Breast epithelium (tissue), 3 donors: ENCODE data around the gene UMODL1.

Source experiments
- POLR2A ChIP-seq: fragments of 450-650 bp; IDR thresholded peaks from one replicate; pipeline ENCODE4 v1.6.1; 2016; ENCODE audit warnings: antibody characterized with exemption, mild to moderate bottlenecking, moderate library complexity
- TF ChIP-seq, protein P1 (sequence below), 3 donors: fragments of 450-650 bp; IDR thresholded peaks; one replicate each; pipeline ENCODE4 v1.5.1; 2016 to 2017; ENCODE audit warnings: antibody characterized with exemption in 3 of 3, mild to moderate bottlenecking in 3 of 3, moderate library complexity in 3 of 3

DNA sequence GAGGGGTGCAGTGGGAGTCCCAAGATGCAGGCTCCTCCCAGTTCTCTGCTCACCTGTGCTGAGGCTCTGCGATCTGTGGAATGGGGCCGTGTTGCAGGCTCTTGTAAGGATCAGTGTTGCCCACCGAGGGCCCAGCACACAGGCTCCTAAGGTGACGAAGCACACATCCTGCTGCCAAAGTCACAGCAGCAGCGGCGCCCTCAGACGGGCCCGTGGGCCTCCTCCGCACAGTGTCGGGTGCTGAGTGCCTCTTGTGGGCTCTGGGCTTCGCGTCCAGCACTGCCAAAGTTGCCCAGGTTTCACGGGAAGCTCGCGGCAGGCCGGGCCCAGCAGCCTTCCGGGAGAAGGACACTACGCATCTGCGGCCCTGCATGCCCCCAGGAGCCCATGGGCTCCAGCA is 75.7 kb downstream of the UMODL1 start:
- TF ChIP-seq, protein P1, sequence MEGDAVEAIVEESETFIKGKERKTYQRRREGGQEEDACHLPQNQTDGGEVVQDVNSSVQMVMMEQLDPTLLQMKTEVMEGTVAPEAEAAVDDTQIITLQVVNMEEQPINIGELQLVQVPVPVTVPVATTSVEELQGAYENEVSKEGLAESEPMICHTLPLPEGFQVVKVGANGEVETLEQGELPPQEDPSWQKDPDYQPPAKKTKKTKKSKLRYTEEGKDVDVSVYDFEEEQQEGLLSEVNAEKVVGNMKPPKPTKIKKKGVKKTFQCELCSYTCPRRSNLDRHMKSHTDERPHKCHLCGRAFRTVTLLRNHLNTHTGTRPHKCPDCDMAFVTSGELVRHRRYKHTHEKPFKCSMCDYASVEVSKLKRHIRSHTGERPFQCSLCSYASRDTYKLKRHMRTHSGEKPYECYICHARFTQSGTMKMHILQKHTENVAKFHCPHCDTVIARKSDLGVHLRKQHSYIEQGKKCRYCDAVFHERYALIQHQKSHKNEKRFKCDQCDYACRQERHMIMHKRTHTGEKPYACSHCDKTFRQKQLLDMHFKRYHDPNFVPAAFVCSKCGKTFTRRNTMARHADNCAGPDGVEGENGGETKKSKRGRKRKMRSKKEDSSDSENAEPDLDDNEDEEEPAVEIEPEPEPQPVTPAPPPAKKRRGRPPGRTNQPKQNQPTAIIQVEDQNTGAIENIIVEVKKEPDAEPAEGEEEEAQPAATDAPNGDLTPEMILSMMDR (IDR thresholded peaks at IDR 0.05) = no peak
- TF ChIP-seq POLR2A = no peak
